Measurements from ENCODE around the gene LEKR1. TPM values are rescaled to one million over a fixed set of nuclear protein-coding genes. Genes with fewer than 3 reads are reported as not detected.

Gene LEKR1
- polyA plus RNA-seq, 1 donor from 2014 or later, result 2.7 TPM

GRCh38 chr3:157001221-157001957, 175.2 kb downstream of the LEKR1 start:
- Histone ChIP-seq H3K27ac (ENCODE audit: low read length) (no peak overlapping the region), H2AFZ (ENCODE audit: low read depth, low read length) (no peak overlapping the region), H3K36me3 (ENCODE audit: insufficient read depth, low read length) (no peaks in the 10 kb centered on the region), H3K79me2 (replicated peaks; ENCODE audit: insufficient read depth, low read length) (no peaks in the 10 kb centered on the region), H3K27me3 (ENCODE audit: insufficient read depth, low read depth, low read length) (no peaks in the 10 kb centered on the region), H3K9me3 (ENCODE audit: low read length) (no peaks in the 10 kb centered on the region), H3F3A (ENCODE audit: insufficient read depth, low read length, poor library complexity, severe bottlenecking) (no peaks in the 10 kb centered on the region), H3K4me2 (ENCODE audit: low read length) (no peak overlapping the region), H4K20me1 (ENCODE audit: insufficient read depth) (no peaks in the 10 kb centered on the region), H3K9ac (ENCODE audit: low read length) (no peak overlapping the region), H3K9me2 (ENCODE audit: insufficient read depth, low read length) (no peaks in the 10 kb centered on the region), H3K4me3 (ENCODE audit: low read length) (no peak overlapping the region)
- no peak for TF ChIP-seq EP300 (conservative IDR thresholded peaks at IDR 0.05; ENCODE audit: poor library complexity, severe bottlenecking)
- TF ChIP-seq SMC3 (conservative IDR thresholded peaks at IDR 0.05; ENCODE audit: poor library complexity), result no peak
- no peak for TF ChIP-seq POLR2AphosphoS5 (IDR thresholded peaks at IDR 0.05)

GRCh38 chr3:157021679-157022078, 195.5 kb downstream of the LEKR1 start:
- no peaks in the 10 kb centered on the region for H3K9me3 ChIP-seq (ENCODE audit: low read length)
- H2AFZ ChIP-seq (ENCODE audit: low read depth, low read length), result no peak overlapping the region
- TF ChIP-seq SMC3 (conservative IDR thresholded peaks at IDR 0.05; ENCODE audit: poor library complexity), result no peak
- TF ChIP-seq EP300 (conservative IDR thresholded peaks at IDR 0.05; ENCODE audit: poor library complexity, severe bottlenecking), result no peak
- no peak for TF ChIP-seq CTCF (IDR thresholded peaks at IDR 0.05; ENCODE audit: poor library complexity, severe bottlenecking)
- H3K27ac ChIP-seq (ENCODE audit: low read length), result no peak overlapping the region
- H4K20me1 ChIP-seq (ENCODE audit: insufficient read depth), result no peaks in the 10 kb centered on the region
- H3F3A ChIP-seq (ENCODE audit: insufficient read depth, low read length, poor library complexity, severe bottlenecking), result no peaks in the 10 kb centered on the region
- H3K9ac ChIP-seq (ENCODE audit: low read length), result no peak overlapping the region
- no peaks in the 10 kb centered on the region for H3K79me2 ChIP-seq (replicated peaks; ENCODE audit: insufficient read depth, low read length)
- no peaks in the 10 kb centered on the region for H3K27me3 ChIP-seq (ENCODE audit: insufficient read depth, low read depth, low read length)
- no peak overlapping the region for H3K4me3 ChIP-seq (ENCODE audit: low read length)
- H3K4me2 ChIP-seq (ENCODE audit: low read length), result no peak overlapping the region
- no peaks in the 10 kb centered on the region for H3K36me3 ChIP-seq (ENCODE audit: insufficient read depth, low read length)
- H3K9me2 ChIP-seq (ENCODE audit: insufficient read depth, low read length), result no peaks in the 10 kb centered on the region

- Histone ChIP-seq H3K9ac (ENCODE audit: low read length) (no peak overlapping the region), H3K27ac (ENCODE audit: low read length) (no peak overlapping the region), H3F3A (ENCODE audit: insufficient read depth, low read length, poor library complexity, severe bottlenecking) (no peaks in the 10 kb centered on the region), H3K4me3 (ENCODE audit: low read length) (no peak overlapping the region), H2AFZ (ENCODE audit: low read depth, low read length) (no peak overlapping the region), H3K27me3 (ENCODE audit: insufficient read depth, low read depth, low read length) (no peaks in the 10 kb centered on the region), H3K9me3 (ENCODE audit: low read length) (no peaks in the 10 kb centered on the region), H3K79me2 (replicated peaks; ENCODE audit: insufficient read depth, low read length) (no peaks in the 10 kb centered on the region), H3K9me2 (ENCODE audit: insufficient read depth, low read length) (no peaks in the 10 kb centered on the region), H3K4me2 (ENCODE audit: low read length) (no peak overlapping the region), H4K20me1 (ENCODE audit: insufficient read depth) (no peaks in the 10 kb centered on the region), H3K36me3 (ENCODE audit: insufficient read depth, low read length) (no peaks in the 10 kb centered on the region)
- TF ChIP-seq RAD21 (conservative IDR thresholded peaks at IDR 0.05) (no peak), SMC3 (conservative IDR thresholded peaks at IDR 0.05; ENCODE audit: poor library complexity) (no peak), REST (IDR thresholded peaks at IDR 0.05; ENCODE audit: borderline replicate concordance) (no peak), TAF1 (IDR thresholded peaks at IDR 0.05; ENCODE audit: low read depth) (no peak), EP300 (conservative IDR thresholded peaks at IDR 0.05; ENCODE audit: poor library complexity, severe bottlenecking) (no peak), MXI1 (conservative IDR thresholded peaks at IDR 0.05; ENCODE audit: poor library complexity, severe bottlenecking) (no peak), CTCF (IDR thresholded peaks at IDR 0.05; ENCODE audit: poor library complexity, severe bottlenecking) (no peak), EZH2 (IDR thresholded peaks at IDR 0.05; ENCODE audit: borderline replicate concordance, insufficient read depth, low read length, poor library complexity, severe bottlenecking) (no peak), POLR2AphosphoS5 (IDR thresholded peaks at IDR 0.05) (no peak)
These were observed 197.1 kb downstream of the LEKR1 start for GRCh38 chr3:157023226-157023625.

Measured in neural cell (in vitro differentiated cells).